Stimulated activated CD4-positive, alpha-beta T cell treated with anti-CD3 and anti-CD28 coated beads, Interleukin-2, amount 100 ng/mL, for 48 hours (primary cell): ENCODE data around the gene GRAP2.
A peak's percentile ranks its signal among the peaks of the same experiment; 100 is the strongest.
"Not testable (repeated sequence)": the region's sequence is repeated elsewhere in the genome, so short reads cannot be mapped to it uniquely, and the experiment has no call there.

Experiments
- DNase-seq, 2 donors: peaks; one replicate each; pipeline ENCODE4 v3.0.0-alpha.2; 2020

The GRAP2 gene

DNA sequence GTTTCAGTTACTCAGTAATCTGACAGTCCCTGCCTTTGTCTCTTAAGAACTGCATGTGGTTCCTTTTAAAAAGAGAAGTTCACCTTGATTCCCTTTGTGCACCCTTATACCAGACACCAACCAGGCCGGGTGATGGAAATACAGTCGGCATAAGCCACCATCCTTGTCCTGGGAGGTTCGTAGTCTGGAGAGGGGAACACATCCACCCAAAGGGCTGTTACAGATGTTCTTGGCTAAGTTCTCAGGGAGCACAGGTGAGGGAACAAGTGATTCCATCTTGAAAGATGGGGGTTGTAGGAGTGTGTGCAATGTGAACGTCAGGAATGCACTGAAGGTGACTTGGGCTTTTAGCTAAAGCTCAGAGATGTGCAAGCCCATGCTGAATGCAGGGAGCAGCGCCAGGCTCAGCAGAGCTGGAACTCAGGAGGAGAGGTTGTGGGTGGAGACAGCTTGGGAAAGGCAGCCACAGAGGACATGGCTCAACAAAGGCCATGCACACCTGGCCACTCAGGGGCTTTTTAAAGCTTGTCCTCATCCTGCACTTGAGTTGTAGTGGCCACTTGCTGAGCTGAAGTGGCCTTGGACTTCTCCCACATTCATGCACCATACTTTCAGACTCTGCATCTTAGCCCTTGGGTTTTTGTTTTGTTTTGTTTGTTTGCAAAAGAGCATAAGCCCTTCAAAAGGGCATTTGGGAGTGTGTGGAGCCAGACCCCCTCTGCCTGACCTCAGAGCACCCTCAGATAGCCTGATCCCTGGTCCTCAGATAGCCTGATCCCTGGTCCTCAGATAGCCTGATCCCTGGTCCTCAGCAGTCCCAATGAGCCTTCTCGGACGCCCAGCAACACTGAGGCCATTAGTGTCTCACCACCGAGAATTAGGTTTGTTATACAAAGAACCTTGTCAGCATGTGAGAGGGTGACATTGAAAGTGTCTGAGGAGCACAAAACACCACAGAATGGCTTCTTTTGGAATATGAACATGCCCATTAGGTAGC is 46.6 kb downstream of the GRAP2 start:
- DNase-seq: no peak

DNA sequence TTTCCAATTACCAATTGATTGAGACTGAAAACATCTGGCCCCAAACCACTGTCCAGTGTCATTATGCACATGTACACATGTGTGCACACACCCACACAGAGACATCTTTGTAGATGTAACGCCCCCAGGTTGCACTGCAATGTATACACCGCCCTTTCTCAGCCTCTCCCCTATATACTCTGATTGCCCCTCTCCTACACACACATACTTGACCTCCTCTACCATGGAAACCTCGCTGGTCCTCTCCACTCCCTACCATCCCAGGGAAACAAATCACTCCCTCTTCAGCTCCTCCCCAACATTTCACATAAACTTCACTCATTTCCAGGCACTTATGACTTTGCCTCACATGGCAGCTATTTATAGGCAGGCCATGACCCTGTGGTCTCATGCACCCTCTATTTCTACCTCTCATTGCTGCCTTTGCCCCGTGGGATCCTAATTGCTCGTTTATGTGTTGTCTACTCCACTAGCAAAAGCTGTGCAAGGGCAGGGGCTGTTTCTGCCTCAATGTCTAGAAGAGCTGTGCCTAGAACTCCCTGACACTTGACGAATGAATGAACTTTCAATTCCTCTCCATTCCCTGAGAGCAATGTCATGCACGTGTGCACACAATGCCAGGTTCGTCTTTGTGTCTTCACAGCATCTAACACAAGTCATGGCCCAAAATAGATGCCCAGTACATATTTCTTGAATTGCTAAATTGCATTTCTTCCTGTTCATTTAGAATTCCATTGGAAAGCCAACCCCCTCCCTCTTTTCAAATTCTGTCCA is 49.3 kb downstream of the GRAP2 start:
- DNase-seq: no peak

DNA sequence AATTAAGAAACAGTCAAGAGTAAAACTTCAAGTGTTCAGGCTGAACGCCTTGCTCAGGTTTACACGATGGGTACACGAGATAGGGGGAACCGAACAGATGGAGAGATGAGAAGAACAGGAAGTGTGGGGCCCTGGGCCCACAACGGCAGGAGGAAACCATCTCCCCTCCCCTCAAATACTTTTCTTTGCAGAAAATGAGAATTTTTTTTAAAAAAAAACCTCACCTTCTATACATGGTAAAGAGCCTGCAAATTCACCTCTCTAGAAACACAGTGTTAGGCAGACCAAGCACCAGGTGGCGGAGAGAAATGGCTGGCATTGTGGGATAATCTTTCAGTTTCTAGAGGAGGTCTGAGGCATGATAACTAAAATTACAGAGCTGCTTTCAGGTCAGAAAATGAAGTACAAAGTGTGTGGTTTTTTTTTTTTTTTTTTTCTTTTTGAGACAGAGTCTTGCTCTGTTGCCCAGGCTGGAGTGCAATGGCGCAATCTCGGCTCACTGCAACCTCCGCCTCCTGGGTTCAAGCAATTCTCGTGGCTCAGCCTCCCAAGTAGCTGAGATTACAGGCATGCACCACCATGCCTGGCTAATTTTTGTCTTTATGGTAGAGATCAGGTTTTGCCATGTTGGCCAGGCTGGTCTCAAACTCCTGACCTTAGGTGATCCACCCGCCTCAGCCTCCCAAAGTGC is 50.9 kb downstream of the GRAP2 start:
- not testable (repeated sequence) for DNase-seq

DNA sequence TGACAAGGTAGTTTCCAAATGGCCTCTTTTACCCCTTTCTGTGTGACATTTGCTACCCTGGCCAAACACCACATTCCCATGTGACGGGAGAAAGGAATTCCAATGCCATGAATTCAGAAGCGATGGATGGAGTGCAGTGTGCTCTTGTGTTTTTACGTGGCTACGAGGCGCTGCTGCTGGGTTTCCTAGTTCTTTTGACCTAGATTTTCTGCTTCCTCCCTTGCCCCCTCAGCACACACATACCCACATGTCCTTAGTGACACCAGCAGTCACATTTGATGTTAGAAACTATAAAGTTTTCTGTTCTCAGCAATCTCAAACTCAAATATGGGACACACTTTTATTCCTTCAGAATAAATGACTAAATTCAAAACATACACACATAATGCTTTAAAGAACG is 51.5 kb downstream of the GRAP2 start:
- DNase-seq: no peak

DNA sequence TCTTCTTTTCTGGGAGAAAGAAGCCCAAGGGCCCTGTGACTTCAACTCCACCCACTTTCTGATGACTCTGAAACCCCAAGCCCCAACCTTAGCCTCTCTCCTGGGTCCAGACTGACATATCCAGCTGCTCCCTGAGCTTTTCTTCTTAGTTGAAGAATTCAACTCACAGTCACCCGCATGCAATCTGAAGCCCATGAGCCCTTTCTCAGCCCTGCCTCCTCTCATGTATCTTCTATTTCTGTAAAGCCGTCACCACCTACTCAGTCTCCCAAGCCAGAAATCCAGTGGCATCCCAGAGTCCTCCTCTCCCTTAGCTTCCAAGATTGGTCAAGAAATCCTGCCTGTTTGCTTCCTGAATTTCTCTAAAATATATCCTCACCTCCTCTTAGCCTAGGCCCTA is 52.2 kb downstream of the GRAP2 start:
- DNase-seq: no peak

DNA sequence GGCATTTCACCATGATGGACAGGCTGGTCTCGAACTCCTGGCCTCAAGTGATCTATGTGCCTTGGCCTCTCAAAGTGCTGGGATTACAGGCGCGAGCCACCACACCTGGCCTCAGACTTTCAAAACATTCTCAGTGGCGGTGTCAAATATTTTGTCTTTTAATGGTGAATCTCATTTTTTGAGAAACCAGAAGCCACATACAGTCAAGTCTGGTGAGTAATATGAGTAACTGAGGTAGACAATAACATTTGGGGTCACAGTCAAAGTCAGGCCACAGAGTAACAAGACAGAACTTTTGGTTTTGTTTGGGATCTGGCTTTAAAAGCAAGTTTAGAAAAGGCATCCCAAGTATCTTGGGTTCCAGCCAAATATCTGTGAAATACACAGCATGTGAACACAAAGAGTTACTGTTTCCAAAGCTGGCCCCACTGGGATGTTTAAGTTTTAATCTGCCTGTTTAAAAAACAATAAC is 53.7 kb downstream of the GRAP2 start:
- DNase-seq: no peak

DNA sequence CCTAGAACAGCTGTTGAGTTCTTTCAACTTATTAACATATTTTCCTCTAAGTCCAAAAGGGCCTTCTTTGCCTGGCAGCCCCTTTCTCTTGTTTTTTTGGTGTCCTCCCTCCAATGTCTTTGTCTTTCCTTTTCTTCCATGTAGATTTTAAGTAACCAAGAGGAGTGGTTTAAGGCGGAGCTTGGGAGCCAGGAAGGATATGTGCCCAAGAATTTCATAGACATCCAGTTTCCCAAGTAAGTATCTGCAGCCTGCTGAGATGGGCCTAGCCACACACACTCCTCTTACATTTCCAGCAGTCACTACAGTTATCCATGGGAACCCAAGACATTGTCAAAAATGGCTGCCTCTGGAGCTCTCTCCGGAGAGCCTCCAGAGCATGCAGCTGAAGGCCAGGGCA is 54.8 kb downstream of the GRAP2 start:
- no peak for DNase-seq

DNA sequence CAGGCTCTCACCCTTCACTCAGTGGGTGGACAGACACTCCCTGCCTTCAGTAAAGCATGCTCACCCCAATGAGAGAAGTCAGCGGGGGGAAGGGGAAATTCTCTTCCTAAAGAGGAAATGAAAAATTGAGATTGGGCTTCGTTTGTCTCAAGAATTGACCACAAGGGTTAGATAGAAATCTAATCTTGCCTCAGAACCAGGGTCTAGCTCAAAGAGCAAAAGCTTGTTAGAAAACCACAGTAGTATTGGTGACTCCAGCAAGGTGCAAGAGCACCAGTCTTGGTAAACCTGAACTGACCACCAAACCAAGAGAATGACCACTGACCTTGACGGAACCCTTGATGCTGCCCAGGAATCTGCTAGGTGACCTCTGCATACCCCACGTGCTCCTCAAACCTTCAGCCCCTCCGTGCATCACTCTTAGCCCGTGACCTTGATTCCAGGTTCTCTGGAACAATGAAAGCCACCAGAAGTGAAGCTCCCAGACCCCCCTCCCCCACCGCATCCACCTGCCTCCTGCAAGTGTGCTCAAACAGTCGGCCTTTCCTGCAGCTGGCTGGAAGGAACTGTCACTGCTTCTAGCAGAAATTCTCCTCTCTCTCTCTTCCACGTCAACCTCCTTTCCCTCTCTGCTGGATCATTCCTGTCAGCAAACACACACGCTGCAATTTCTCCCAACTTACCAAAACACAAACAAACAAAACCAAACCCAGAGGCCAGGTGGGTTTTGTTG is 56.2 kb downstream of the GRAP2 start:
- no peak for DNase-seq

DNA sequence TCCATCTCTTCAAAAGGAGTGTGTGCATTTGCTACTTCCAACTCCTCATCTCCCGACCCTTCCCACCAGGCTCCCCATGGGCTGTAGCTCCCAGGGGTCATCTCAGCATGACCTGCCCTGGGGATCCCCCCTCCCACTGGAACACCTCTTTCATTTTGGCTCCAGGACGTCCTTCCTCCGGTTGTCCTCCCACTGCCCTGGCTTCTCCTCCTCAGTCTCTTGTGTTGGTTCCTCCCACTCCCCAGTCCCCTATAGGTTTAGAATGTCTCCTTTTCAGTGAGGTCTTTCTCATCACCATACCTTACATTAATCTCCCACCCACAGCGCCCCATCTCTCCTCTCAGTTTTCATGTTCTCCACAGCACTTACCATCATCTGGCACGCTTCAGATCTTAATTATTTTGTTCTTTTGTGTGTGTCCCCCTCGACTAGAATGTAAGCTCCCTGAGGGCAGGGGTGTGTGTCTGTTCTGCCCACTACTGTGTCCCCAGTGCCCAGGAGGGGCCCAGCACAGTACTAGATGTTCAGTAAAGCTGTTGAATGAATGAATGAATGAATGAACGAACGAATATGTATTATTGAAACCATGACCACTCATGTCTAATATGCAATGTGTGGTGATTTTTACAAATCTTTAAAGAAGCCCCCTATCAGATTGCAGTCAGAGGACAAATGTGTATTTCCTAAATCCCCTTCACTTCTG is 57.3 kb downstream of the GRAP2 start:
- no peak for DNase-seq

DNA sequence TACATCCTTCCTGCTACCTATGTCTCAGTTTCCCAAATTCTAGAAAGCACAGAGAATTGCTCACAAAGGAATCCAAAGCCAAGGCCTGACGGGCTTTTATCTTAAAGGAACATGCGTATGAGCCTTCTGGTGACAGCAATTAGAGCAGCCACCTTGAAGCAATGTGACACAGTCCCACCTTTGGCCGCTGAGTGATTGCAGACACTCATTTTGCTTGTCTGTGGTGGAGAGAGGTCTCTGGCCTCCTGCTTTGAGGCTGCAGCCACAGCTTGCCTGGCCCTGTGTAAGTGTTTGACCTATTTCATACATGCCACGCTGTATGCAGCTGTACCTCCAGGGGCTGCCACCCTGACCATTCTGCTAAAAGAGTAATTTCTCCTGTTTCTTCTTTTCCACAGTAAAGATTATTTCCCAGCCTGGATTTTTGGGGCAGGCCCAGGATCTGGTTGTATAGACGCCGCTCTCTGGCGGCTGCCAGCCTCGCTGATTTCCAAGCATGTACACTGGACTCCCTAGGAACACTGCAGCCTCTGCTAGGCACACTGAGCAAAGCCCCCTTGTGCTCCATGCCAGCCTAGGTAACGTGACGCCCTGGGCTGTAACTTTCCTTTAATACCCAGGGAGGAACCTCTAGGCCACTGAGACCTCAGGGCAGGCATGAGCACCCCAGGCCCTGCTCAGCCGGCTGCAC is 58.2 kb downstream of the GRAP2 start:
- no peak for DNase-seq

DNA sequence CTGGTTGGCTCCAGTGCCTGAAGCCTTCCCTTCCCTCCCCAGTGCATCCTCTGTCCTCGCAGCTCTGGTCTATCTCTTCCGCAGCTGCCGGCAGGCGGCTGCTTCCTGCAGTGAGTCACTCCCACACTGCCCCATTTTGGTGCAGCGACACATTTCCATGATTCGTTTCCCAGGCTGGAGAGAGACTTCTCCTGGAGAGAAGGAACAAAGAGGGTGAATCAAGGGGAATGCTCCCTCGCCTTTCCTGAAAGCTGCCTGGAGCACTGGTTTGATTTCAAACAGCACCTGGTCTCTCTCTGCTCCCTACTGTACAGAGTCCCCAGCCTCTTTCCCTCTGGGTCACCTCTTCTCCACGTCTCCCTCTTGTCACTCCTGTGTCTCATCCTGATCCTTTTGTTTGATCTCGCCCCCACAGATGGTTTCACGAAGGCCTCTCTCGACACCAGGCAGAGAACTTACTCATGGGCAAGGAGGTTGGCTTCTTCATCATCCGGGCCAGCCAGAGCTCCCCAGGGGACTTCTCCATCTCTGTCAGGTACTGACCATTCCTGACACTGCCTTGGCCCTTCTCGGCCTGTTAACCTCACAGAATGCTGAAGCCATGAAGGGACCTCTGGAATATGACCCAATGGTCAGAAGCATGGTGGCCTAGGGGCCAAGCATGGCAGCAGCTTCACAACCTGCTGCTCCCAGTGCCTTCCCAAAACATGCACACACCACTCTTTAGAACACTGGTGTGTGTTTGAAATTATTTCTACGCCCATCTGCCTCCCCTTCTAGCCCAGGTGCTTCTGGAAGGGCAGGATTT is 59.0 kb downstream of the GRAP2 start, which contains the start of gene TMA7B:
Gene TMA7B, plus strand, starts transcription at position 758 of the 808 bp plus-strand sequence. CDS start 3,978 bp downstream, outside the sequence.
- DNase-seq: no peak

DNA sequence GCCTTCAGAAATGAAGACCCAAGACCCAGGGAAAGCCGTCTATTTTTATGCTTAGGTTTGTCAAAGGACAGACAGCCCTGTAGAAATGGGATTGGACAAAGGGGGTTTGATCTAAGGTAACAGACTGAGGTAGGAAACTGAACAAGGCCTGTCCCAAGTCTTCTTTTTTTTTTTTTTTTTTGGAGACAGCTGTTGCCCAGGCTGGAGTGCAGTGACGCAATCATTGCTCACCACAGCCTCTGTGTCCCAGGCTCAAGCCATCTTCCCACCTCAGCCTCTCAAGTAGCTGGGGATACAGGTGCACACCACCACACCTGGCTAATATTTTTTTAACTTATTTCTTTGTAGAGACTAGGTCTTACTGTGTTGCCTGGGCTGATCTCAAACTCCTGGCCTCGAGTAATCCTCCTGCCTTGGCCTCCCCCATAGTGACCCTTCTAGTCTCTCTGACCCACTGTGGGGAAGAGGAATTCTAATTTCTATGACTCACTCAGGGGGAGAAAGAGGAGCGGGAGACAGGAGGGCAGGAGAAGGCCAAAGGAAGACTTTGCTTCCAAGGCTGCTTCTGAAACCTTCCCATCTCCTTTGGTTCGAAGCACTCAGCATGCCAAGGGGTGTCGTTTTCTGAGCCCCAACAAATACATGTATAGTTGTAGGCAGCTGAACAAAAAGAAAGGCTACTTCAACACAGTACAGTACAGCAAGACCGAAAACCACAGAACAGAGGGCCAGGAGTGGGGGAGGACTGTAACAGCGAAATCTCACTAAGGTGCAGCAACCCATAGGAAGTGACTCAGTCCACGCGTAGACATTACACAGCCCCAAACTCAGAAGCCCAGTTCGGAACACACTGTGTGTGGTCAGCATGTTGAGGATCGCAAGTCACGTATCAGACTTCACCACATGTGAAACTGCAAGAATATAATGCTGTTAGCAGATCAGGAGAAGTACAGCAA is 60.2 kb downstream of the GRAP2 start:
- DNase-seq: peak; percentile 53 to 62

DNA sequence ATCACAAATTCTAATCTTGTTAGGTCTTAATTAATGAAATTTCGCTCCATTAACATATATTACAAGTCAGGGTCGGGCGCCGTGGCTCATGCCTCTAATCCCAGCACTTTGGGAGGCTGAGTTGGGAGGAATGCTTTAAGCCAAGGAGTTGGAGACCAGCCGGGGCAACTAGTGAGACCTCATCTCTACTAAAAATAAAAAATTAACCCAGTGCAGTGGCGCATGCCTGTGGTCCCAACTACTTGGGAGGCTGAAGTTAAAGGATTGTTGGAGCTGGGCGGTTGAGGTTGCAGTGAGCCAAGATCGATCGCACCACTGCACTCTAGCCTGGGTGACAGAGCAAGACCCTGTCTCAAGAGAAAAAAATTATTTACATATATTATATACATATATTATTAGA is 61.2 kb downstream of the GRAP2 start:
- no peak for DNase-seq

DNA sequence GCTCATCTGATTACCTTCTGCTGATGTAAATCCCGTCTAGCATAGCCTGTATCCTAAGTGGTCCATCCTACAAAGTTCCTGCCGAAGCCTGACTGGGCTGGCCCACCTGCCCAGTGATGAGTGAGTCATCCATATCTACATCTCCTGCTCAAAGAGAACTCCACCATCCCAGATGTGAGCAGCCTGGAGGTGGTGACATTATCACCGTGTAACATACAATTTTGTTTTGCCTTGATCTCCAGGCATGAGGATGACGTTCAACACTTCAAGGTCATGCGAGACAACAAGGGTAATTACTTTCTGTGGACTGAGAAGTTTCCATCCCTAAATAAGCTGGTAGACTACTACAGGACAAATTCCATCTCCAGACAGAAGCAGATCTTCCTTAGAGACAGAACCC is 64.9 kb downstream of the GRAP2 start:
- no peak for DNase-seq

DNA sequence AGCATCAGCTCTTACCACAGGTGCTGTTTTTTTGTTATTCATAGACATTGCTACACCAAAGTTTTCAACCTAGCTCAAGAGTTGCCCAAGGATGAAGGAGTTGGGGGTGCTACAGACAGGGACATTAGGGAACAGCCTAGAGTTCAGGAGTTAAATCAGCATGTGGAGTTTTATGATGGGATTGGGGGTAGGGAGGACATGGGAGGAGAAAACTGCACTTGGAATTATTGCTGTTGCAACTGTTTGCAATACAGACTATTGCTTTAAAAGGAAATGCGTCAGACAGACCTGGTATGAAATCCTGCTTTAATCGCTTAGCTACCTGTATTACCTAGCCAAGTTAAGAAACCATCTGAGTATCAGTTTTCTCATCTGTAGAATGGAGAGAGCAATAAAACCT is 65.6 kb downstream of the GRAP2 start:
- no peak for DNase-seq

DNA sequence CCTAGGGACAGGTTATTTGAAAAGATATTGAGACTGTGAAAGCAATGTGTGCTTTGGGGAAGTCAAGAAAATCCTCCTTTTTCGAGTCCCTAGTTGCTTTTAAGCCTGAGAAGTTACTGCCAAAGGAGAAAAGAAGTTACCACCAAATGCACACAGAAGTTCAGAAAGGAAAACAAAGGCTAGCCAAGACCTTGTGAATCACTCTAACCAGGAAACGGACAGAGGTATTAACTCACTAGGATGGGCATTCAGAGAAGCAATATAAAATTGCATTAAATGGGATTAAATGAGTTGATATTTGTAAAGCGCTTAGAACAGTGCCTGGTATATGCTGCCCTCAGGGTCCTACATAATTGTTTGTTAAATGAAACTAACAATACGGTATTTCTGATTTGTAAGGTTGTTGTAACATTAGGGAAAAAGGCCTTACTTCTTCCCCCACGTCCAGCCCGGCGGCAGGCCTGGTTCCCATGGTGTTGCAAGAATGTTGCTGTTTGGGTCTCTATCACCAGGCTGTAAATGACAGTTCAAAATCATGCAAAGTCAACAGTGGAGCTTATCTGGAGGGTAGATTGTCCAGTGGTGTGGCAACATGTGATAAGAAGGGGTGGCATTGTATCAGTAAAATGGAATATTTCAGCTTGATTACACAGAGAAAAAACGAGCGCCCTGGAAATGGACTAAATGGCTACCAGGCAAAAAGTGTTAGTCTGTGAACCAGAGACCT is 66.4 kb downstream of the GRAP2 start:
- DNase-seq: no peak

DNA sequence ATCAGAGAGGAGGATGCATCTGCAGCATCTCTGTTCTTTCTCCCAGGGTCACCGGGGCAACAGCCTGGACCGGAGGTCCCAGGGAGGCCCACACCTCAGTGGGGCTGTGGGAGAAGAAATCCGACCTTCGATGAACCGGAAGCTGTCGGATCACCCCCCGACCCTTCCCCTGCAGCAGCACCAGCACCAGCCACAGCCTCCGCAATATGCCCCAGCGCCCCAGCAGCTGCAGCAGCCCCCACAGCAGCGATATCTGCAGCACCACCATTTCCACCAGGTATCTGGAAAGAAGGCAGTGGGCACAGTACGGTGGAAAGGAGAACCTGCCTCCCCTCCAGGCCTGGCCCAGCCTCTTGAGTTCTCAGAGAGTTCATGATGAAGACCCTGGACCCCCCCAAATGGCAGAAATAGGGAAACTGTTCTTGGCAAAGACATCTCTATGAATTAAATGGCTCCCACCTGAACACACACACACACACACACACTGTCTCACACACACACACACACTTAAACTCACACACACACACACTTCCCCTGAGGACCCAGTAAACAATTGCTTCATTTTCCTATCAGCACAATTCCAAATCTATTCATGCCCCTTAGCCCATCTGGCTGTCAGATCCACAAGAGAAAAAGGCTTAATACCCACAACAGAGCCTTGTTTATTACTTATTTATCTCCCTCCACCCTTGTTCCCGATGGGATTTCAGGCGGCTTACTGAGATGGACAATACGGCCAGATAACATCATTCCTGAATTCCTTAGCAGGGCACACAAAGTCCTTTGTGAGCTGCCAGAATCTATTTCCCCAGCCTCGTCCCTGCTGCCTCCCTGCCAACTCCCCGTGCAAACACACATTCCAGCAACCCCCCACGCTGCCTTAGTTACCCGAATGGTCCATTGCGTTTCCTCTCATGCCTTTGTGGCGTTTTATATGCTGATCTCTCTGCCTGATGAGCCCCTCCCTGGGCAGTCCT is 67.4 kb downstream of the GRAP2 start:
- no peak for DNase-seq
